Measurements from ENCODE around the gene ITGB5.

DNA sequence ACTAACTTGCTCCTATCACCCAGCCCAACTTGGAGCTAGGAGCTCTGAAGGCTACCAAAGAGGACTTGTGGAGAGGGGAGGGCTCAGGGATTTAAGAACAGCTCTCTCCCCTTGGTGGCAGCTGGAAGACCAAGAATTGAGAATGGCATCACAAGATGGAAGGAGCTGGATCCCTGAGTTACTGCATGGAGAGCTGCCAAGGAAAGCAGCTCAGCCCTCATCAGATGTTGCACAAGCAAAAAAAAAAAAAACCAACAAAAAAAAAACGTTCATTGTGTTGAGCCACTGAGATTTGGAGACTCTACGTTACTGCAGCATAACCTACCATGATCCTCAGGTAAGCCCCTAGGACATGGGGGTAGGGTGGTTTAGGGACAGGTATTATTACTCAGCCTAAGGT, 41.0 kb downstream of the ITGB5 start:
- TF ChIP-seq, protein P1, sequence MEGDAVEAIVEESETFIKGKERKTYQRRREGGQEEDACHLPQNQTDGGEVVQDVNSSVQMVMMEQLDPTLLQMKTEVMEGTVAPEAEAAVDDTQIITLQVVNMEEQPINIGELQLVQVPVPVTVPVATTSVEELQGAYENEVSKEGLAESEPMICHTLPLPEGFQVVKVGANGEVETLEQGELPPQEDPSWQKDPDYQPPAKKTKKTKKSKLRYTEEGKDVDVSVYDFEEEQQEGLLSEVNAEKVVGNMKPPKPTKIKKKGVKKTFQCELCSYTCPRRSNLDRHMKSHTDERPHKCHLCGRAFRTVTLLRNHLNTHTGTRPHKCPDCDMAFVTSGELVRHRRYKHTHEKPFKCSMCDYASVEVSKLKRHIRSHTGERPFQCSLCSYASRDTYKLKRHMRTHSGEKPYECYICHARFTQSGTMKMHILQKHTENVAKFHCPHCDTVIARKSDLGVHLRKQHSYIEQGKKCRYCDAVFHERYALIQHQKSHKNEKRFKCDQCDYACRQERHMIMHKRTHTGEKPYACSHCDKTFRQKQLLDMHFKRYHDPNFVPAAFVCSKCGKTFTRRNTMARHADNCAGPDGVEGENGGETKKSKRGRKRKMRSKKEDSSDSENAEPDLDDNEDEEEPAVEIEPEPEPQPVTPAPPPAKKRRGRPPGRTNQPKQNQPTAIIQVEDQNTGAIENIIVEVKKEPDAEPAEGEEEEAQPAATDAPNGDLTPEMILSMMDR (IDR thresholded peaks at IDR 0.05; ENCODE audit: low read depth, low read length): no peak
- TF ChIP-seq POLR2A (IDR thresholded peaks at IDR 0.05; ENCODE audit: extremely low read depth, insufficient read length) (no peak), MYC (IDR thresholded peaks at IDR 0.05; ENCODE audit: low read depth, low read length) (no peak)
- TF ChIP-seq, protein P2, sequence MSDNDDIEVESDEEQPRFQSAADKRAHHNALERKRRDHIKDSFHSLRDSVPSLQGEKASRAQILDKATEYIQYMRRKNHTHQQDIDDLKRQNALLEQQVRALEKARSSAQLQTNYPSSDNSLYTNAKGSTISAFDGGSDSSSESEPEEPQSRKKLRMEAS (IDR thresholded peaks at IDR 0.05; ENCODE audit: low read depth, low read length): no peak
